Measurements from ENCODE around the gene IBA57. TPM values are rescaled to one million over a fixed set of nuclear protein-coding genes. Genes with fewer than 3 reads are reported as not detected.

The IBA57 gene
- total RNA-seq, 1 donor from 2014 or later: 14.5 TPM

GRCh38 chr1:228159008-228159665 lies 6.5 kb upstream of the IBA57 start:
- H3K9me3 Mint-ChIP-seq: no peaks in the 10 kb centered on the region
- intact Hi-C loops (cut with micrococcal nuclease): no loop called here
- H3K27me3 Mint-ChIP-seq: no peaks in the 10 kb centered on the region
- no peak overlapping the region for H3K4me3 Mint-ChIP-seq
- POLR2A ChIA-PET: interaction anchor here (0.6 to 1.1 kb wide), 2 partner anchors 19 to 21 kb away, joined by 4 to 8 read pairs; partner anchors contain the start of gene GUK1
- H3K4me1 Mint-ChIP-seq: peaks cover 2% of the 10 kb centered on the region
- no peaks in the 10 kb centered on the region for H3K36me3 Mint-ChIP-seq (ENCODE audit: low read depth)
- no peak for TF ChIP-seq CTCF (IDR thresholded peaks at IDR 0.05)
- ATAC-seq (ENCODE audit: low read depth) (no peak), DNase-seq (no peak)
- CTCF ChIA-PET: no interaction called here
- H3K27ac Mint-ChIP-seq: no peak overlapping the region

- H3K36me3 Mint-ChIP-seq (ENCODE audit: low read depth): no peaks in the 10 kb centered on the region
These were observed 5.3 kb upstream of the IBA57 start for GRCh38 chr1:228160201-228160761.

GRCh38 chr1:228161362-228161761 lies 4.2 kb upstream of the IBA57 start:
- no peak for TF ChIP-seq CTCF (IDR thresholded peaks at IDR 0.05)
- Mint-ChIP-seq H3K27me3 (no peaks in the 10 kb centered on the region), H3K9me3 (no peaks in the 10 kb centered on the region), H3K4me1 (peaks cover 16% of the 10 kb centered on the region), H3K4me3 (no peak overlapping the region), H3K36me3 (ENCODE audit: low read depth) (no peaks in the 10 kb centered on the region), H3K27ac (no peak overlapping the region)
- ATAC-seq (ENCODE audit: low read depth): no peak
- intact Hi-C loops (cut with micrococcal nuclease): no loop called here
- no peak for DNase-seq
- POLR2A ChIA-PET: no interaction called here
- CTCF ChIA-PET: no interaction called here

More at GRCh38 chr1:228160201-228160761, 5.3 kb upstream of the IBA57 start:
- no peak for TF ChIP-seq CTCF (IDR thresholded peaks at IDR 0.05)
- Mint-ChIP-seq H3K27me3 (no peaks in the 10 kb centered on the region), H3K27ac (no peak overlapping the region), H3K9me3 (no peaks in the 10 kb centered on the region), H3K4me3 (no peak overlapping the region), H3K4me1 (peaks cover 14% of the 10 kb centered on the region)
- DNase-seq: no peak
- ChIA-PET POLR2A (no interaction called here), CTCF (no interaction called here)
- intact Hi-C loops (cut with micrococcal nuclease): no loop called here
- ATAC-seq (ENCODE audit: low read depth): no peak

GRCh38 chr1:228161866-228162265 lies 3.7 kb upstream of the IBA57 start:
- TF ChIP-seq CTCF (IDR thresholded peaks at IDR 0.05): no peak
- ChIA-PET CTCF (no interaction called here), POLR2A (no interaction called here)
- H3K27me3 Mint-ChIP-seq: no peaks in the 10 kb centered on the region
- ATAC-seq (ENCODE audit: low read depth) (no peak), DNase-seq (no peak)
- H3K4me3 Mint-ChIP-seq: no peak overlapping the region
- H3K9me3 Mint-ChIP-seq: no peaks in the 10 kb centered on the region
- no peak overlapping the region for H3K27ac Mint-ChIP-seq
- no peaks in the 10 kb centered on the region for H3K36me3 Mint-ChIP-seq (ENCODE audit: low read depth)
- H3K4me1 Mint-ChIP-seq: peaks cover 21% of the 10 kb centered on the region
- intact Hi-C loops (cut with micrococcal nuclease): no loop called here

GRCh38 chr1:228162286-228163006 lies 3.2 kb upstream of the IBA57 start:
- H3K9me3 Mint-ChIP-seq: no peaks in the 10 kb centered on the region
- ATAC-seq (ENCODE audit: low read depth) (no peak), DNase-seq (no peak)
- H3K4me1 Mint-ChIP-seq: peaks cover 22% of the 10 kb centered on the region
- no peak overlapping the region for H3K27ac Mint-ChIP-seq
- ChIA-PET CTCF (no interaction called here), POLR2A (no interaction called here)
- no peaks in the 10 kb centered on the region for H3K27me3 Mint-ChIP-seq
- no peak for TF ChIP-seq CTCF (IDR thresholded peaks at IDR 0.05)
- intact Hi-C loops (cut with micrococcal nuclease): no loop called here
- no peak overlapping the region for H3K4me3 Mint-ChIP-seq
- H3K36me3 Mint-ChIP-seq (ENCODE audit: low read depth): no peaks in the 10 kb centered on the region

Data from activated B cell treated with CpG ODN at 0.5 μM for 24 hours (primary cell).